Testis (tissue), 3 donors: ENCODE results near the gene MCC. TPM values are rescaled to one million over a fixed set of nuclear protein-coding genes. Genes with fewer than 3 reads are reported as not detected.

Experiments
- DNase-seq: peaks from one replicate; pipeline ENCODE4 v3.0.0-alpha.2; 2019
- H3K27ac ChIP-seq, 2 donors: fragments of 200-600 bp; sonication (generic); one replicate each; pipeline ENCODE4 v1.5.1; 2019
- H3K27me3 ChIP-seq: fragments of 200-600 bp; sonication (generic); one replicate; pipeline ENCODE4 v1.5.1; 2019
- H3K36me3 ChIP-seq: fragments of 200-600 bp; sonication (generic); one replicate; pipeline ENCODE4 v1.5.1; 2017; ENCODE audit warnings: low read depth; ENCODE audit errors: missing control alignments
- H3K4me1 ChIP-seq: fragments of 200-600 bp; sonication (generic); one replicate; pipeline ENCODE4 v1.5.1; 2019
- H3K4me3 ChIP-seq, 2 donors: fragments of 200-600 bp; sonication (generic); one replicate each; pipeline ENCODE4 v1.5.1; 2017 to 2019
- H3K9me3 ChIP-seq: fragments of 200-600 bp; sonication (generic); one replicate; pipeline ENCODE4 v1.5.1; 2017
- CTCF ChIP-seq, 3 experiments: fragments of 450-650 bp in 2 of 3; fragments of 200-600 bp in 1 of 3; sonication (generic) in 1 of 3; IDR thresholded peaks; one replicate each; pipeline ENCODE4 v1.5.1; 2016 to 2019; ENCODE audit warnings: antibody characterized with exemption in 3 of 3, mild to moderate bottlenecking in 2 of 3, moderate library complexity in 1 of 3
- POLR2A ChIP-seq: fragments of 450-650 bp; IDR thresholded peaks from one replicate; pipeline ENCODE4 v1.6.1; 2017; ENCODE audit warnings: antibody characterized with exemption, mild to moderate bottlenecking, moderate library complexity
- WGBS, 2 donors: methylation state at CpG; one replicate each; pipeline ENCODE4 v1.1.5; 2018; 5-methylcytosine and 5-hydroxymethylcytosine counted together
- intact Hi-C: fragments of 100-400 bp; cut with DNase I; formaldehyde crosslinking; loops from one replicate; pipeline ENCODE4 v1.15.1; 2023; ENCODE audit warnings: low total_unique reads
- polyA plus RNA-seq: library from polyadenylated mRNA; stranded (reverse); fragments of 350-450 nt; fragmentation: Illumina TruSeq; extraction: RNeasy Lipid Tissue Mini Kit (QIAGEN cat#74804); gene quantifications from one replicate; pipeline ENCODE4 v1.2.3, GENCODE V29; 2014; ENCODE audit warnings: low read depth, low replicate concordance; ENCODE audit not compliant: insufficient read depth
- total RNA-seq, 2 donors: library from RNA; depleted of rRNA; stranded (reverse); fragments of >200 nt; gene quantifications; one replicate each; pipeline ENCODE4 v1.2.3, GENCODE V29; 2016

Gene MCC
- total and polyA plus RNA-seq, 3 donors from 2014 or later: 7.1 to 23.7 (median 21.4) TPM

DNA sequence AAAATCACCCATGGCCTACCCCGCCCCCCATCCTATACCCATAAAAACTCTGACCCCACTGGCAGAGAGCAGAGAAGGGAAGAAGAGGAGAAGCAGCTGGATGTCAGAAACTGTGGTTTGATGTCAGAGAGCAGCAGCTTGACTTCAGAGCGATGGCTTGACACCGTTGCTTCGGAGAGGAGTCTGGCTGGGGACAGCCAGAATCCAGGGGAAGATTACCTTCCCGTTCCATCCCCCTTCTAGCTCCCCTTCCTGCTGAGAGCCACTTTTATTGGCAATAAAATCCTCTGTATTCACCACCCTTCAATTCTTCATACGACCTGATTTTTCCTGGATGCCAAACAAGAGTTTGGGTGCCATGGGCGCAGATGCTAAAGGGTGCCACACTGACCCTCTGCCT, 373.7 kb downstream of the MCC start:
- Histone ChIP-seq H3K27me3 (no peaks in the 10 kb centered on the region), H3K27ac (no peak overlapping the region), H3K4me3 (no peak overlapping the region), H3K4me1 (peaks cover 8% of the 10 kb centered on the region), H3K9me3 (no peaks in the 10 kb centered on the region), H3K36me3 (no peaks in the 10 kb centered on the region)
- intact Hi-C loops: no loop called here
- DNase-seq: no peak
- TF ChIP-seq POLR2A (no peak), CTCF (IDR thresholded peaks at IDR 0.05) (no peak)
- WGBS, 2 donors: 96 to 97% methylated on average over 7 of the region's 7 CpGs

DNA sequence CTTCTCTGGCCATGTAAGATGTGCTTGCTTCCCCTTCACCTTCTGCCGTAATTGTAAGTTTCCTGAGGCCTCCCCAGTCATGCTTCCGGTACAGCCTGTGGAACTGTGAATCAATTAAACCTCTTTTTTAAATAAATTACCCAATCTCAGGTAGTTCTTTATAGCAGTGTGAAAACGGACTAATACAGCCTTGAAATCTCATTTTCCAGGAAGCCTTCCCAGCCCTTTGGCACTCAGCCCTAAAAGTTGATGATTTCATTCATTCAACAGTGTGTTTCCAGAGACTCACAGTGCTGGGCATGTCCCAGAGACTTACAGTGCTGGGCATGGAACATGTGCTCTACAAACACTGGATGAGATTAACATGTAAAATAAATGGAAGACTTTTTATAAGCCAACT, 375.8 kb downstream of the MCC start:
- intact Hi-C loops: no loop called here
- Histone ChIP-seq H3K4me1 (no peaks in the 10 kb centered on the region), H3K9me3 (no peaks in the 10 kb centered on the region), H3K36me3 (no peaks in the 10 kb centered on the region), H3K27me3 (no peaks in the 10 kb centered on the region), H3K4me3 (no peak overlapping the region), H3K27ac (no peak overlapping the region)
- no peak for DNase-seq
- 71 to 77% methylated on average over 3 of the region's 3 CpGs for WGBS, 2 donors
- TF ChIP-seq CTCF (IDR thresholded peaks at IDR 0.05) (no peak), POLR2A (no peak)

- Histone ChIP-seq H3K4me1 (no peaks in the 10 kb centered on the region), H3K4me3 (no peak overlapping the region), H3K36me3 (no peaks in the 10 kb centered on the region), H3K27ac (no peak overlapping the region), H3K9me3 (no peaks in the 10 kb centered on the region), H3K27me3 (no peaks in the 10 kb centered on the region)
- TF ChIP-seq POLR2A (no peak), CTCF (IDR thresholded peaks at IDR 0.05) (no peak)
- WGBS, 2 donors: 68 to 76% methylated on average over 6 of the region's 6 CpGs
- DNase-seq: no peak
- intact Hi-C loops: no loop called here
Observed at GRCh38 chr5:113110117-113110516, 378.1 kb downstream of the MCC start.

GRCh38 chr5:113109344-113109743, 378.9 kb downstream of the MCC start:
- Histone ChIP-seq H3K4me1 (no peaks in the 10 kb centered on the region), H3K27ac (no peak overlapping the region), H3K27me3 (no peaks in the 10 kb centered on the region), H3K36me3 (no peaks in the 10 kb centered on the region), H3K4me3 (no peak overlapping the region), H3K9me3 (no peaks in the 10 kb centered on the region)
- DNase-seq: no peak
- intact Hi-C loops: no loop called here
- WGBS, 2 donors: 79 to 84% methylated on average over 5 of the region's 5 CpGs
- TF ChIP-seq POLR2A: no peak
- TF ChIP-seq CTCF (IDR thresholded peaks at IDR 0.05): no peak

GRCh38 chr5:113108485-113108884, 379.8 kb downstream of the MCC start:
- H3K9me3 ChIP-seq: no peaks in the 10 kb centered on the region
- intact Hi-C loops: no loop called here
- H3K27me3 ChIP-seq: no peaks in the 10 kb centered on the region
- TF ChIP-seq POLR2A: no peak
- no peak for TF ChIP-seq CTCF (IDR thresholded peaks at IDR 0.05)
- H3K27ac ChIP-seq: no peak overlapping the region
- no peak for DNase-seq
- WGBS, 2 donors: 74 to 89% methylated on average over 5 of the region's 5 CpGs
- no peak overlapping the region for H3K4me3 ChIP-seq
- H3K4me1 ChIP-seq: no peaks in the 10 kb centered on the region
- no peaks in the 10 kb centered on the region for H3K36me3 ChIP-seq
